Liver (tissue), 9 donors: ENCODE data around the gene KIF18B. TPM values are rescaled to one million over a fixed set of nuclear protein-coding genes. Genes with fewer than 3 reads are reported as not detected.

Source experiments
- DNase-seq: peaks from one replicate; pipeline ENCODE4 v3.0.0-alpha.2; 2017; ENCODE audit warnings: low spot score
- H3K27ac ChIP-seq, 2 donors: one replicate each; pipeline ENCODE4 v1.7.0; 2013; ENCODE audit warnings: inconsistent platforms in 2 of 2, low read length in 2 of 2, control low read depth in 1 of 2, low read depth in 1 of 2, mild to moderate bottlenecking in 1 of 2
- H3K27me3 ChIP-seq, 4 donors: one replicate each; pipeline versions ENCODE4 v1.6.1 to v1.7.0; 2013; ENCODE audit warnings: low read length in 3 of 4, inconsistent platforms in 1 of 4, mild to moderate bottlenecking in 1 of 4, moderate library complexity in 1 of 4; ENCODE audit not compliant: control insufficient read depth in 4 of 4, insufficient read depth in 4 of 4
- H3K36me3 ChIP-seq, 4 donors: one replicate each; pipeline versions ENCODE4 v1.6.1 to v1.7.0; 2013; ENCODE audit warnings: low read length in 3 of 4, mild to moderate bottlenecking in 3 of 4, low read depth in 1 of 4, moderate library complexity in 1 of 4; ENCODE audit not compliant: control insufficient read depth in 4 of 4, insufficient read depth in 3 of 4
- H3K4me1 ChIP-seq, 4 donors: one replicate each; pipeline versions ENCODE4 v1.6.1 to v1.7.0; 2013; ENCODE audit warnings: low read length in 3 of 4, mild to moderate bottlenecking in 3 of 4, moderate library complexity in 1 of 4; ENCODE audit not compliant: control insufficient read depth in 4 of 4, insufficient read depth in 4 of 4
- H3K4me3 ChIP-seq, 3 donors: one replicate each; pipeline versions ENCODE4 v1.6.1 to v1.7.0; 2013; ENCODE audit warnings: low read length in 3 of 3, control low read depth in 1 of 3, low read depth in 1 of 3, mild to moderate bottlenecking in 1 of 3
- H3K9ac ChIP-seq, 2 donors: one replicate each; pipeline ENCODE4 v1.7.0; 2013; ENCODE audit warnings: low read length in 2 of 2, mild to moderate bottlenecking in 2 of 2, moderate library complexity in 2 of 2, control low read depth in 1 of 2, low read depth in 1 of 2
- H3K9me3 ChIP-seq, 4 donors: one replicate each; pipeline versions ENCODE4 v1.6.1 to v1.7.0; 2013; ENCODE audit warnings: low read length in 3 of 4; ENCODE audit not compliant: control insufficient read depth in 4 of 4
- ATF3 ChIP-seq: IDR thresholded peaks from 2 replicates; pipeline ENCODE4 v1.6.1; 2016; ENCODE audit warnings: antibody characterized with exemption
- CTCF ChIP-seq: fragments of 150-350 bp; IDR thresholded peaks from 2 replicates; pipeline ENCODE4 v1.5.1; 2017; ENCODE audit warnings: improper control_type of control experiment, low read depth, low read length; ENCODE audit not compliant: missing input control
- EGR1 ChIP-seq, 2 donors: IDR thresholded peaks; 2 replicates each; pipeline ENCODE4 v1.6.1; 2016 to 2018; ENCODE audit warnings: antibody characterized with exemption in 2 of 2, low read depth in 2 of 2
- FOXA1 ChIP-seq: IDR thresholded peaks from 2 replicates; pipeline ENCODE4 v1.6.1; 2016; ENCODE audit warnings: antibody characterized with exemption
- FOXA2 ChIP-seq: IDR thresholded peaks from 2 replicates; pipeline ENCODE4 v1.6.1; 2016; ENCODE audit warnings: antibody characterized with exemption
- GABPA ChIP-seq, 2 donors: IDR thresholded peaks in 1 of 2; conservative IDR thresholded peaks in 1 of 2; 2 replicates each; pipeline ENCODE4 v1.6.1; 2016; ENCODE audit warnings: antibody characterized with exemption in 2 of 2, mild to moderate bottlenecking in 1 of 2, moderate library complexity in 1 of 2
- HNF4A ChIP-seq, 2 donors: conservative IDR thresholded peaks; 2 replicates each; pipeline ENCODE4 v1.6.1; 2016; ENCODE audit warnings: antibody characterized with exemption in 2 of 2, mild to moderate bottlenecking in 2 of 2
- HNF4G ChIP-seq: IDR thresholded peaks from 2 replicates; pipeline ENCODE4 v1.6.1; 2016; ENCODE audit warnings: antibody characterized with exemption
- JUND ChIP-seq, 2 donors: IDR thresholded peaks; 2 replicates each; pipeline ENCODE4 v1.6.1; 2016; ENCODE audit warnings: antibody characterized with exemption in 2 of 2
- NR2F2 ChIP-seq: IDR thresholded peaks from 2 replicates; pipeline ENCODE4 v1.6.1; 2016; ENCODE audit warnings: antibody characterized with exemption
- RXRA ChIP-seq, 2 donors: IDR thresholded peaks; 2 replicates each; pipeline ENCODE4 v1.6.1; 2017 to 2018; ENCODE audit warnings: antibody characterized with exemption in 2 of 2, mild to moderate bottlenecking in 1 of 2
- SP1 ChIP-seq: IDR thresholded peaks from 2 replicates; pipeline ENCODE4 v1.6.1; 2018; ENCODE audit warnings: antibody characterized with exemption, mild to moderate bottlenecking
- YY1 ChIP-seq: IDR thresholded peaks from 2 replicates; pipeline ENCODE4 v1.6.1; 2016; ENCODE audit warnings: antibody characterized with exemption, mild to moderate bottlenecking
- WGBS: extraction: QIAGEN DNeasy Blood & Tissue Kit; methylation state at CpG from one replicate; pipeline ENCODE4 v1.1.7; 2013; 5-methylcytosine and 5-hydroxymethylcytosine counted together
- polyA plus RNA-seq, 2 donors: library from polyadenylated mRNA; stranded (reverse) in 1 of 2; unstranded in 1 of 2; fragments of 200-250 nt in 1 of 2; fragments of >200 nt in 1 of 2; fragmentation: Nextera tagmentation in 1 of 2; extraction: Ambion mirVana in 1 of 2; gene quantifications; one replicate each; pipeline versions ENCODE4 v1.2.1 to v1.2.3, GENCODE V29; 2013 to 2015
- total RNA-seq, 2 donors: library from RNA; depleted of rRNA; stranded (reverse); fragments of >200 nt; gene quantifications; one replicate each; pipeline ENCODE4 v1.2.3, GENCODE V29; 2014
- TF ChIP-seq, protein P1 (sequence below): IDR thresholded peaks from 2 replicates; pipeline ENCODE4 v1.6.1; 2016; ENCODE audit warnings: antibody characterized with exemption
- TF ChIP-seq, protein P2 (sequence below): IDR thresholded peaks from 2 replicates; pipeline ENCODE4 v1.6.1; 2016; ENCODE audit warnings: antibody characterized with exemption, mild to moderate bottlenecking
- donor health status: healthy.
- donor health status: healthy.
- donor health status: healthy.
- donor health status: healthy.
- donor health status: healthy.

Gene KIF18B
- total and polyA plus RNA-seq, 4 donors = under 0.01 to 11.9 (median 0.48) TPM

- WGBS = 87% methylated on average over 1 of the region's 1 CpG
- H3K4me1 ChIP-seq = no peaks in the 10 kb centered on the region
These were observed 6.8 kb downstream of the KIF18B start for GRCh38 chr17:44940768-44941167.

GRCh38 chr17:44940317-44940716 is 7.3 kb downstream of the KIF18B start:
- 46% methylated on average over 4 of the region's 4 CpGs for WGBS

More at GRCh38 chr17:44940768-44941167, 6.8 kb downstream of the KIF18B start:
- H3K27ac ChIP-seq = no peak overlapping the region
- no peak overlapping the region for H3K4me3 ChIP-seq
- no peaks in the 10 kb centered on the region for H3K9me3 ChIP-seq
- no peaks in the 10 kb centered on the region for H3K27me3 ChIP-seq
- H3K9ac ChIP-seq = no peak overlapping the region
- TF ChIP-seq SP1 (no peak), CTCF (no peak), EGR1 (IDR thresholded peaks at IDR 0.05; ENCODE audit: low read depth in 2 of 2) (no peak), HNF4G (no peak), GABPA (IDR thresholded peaks at IDR 0.05 in 1 of 2, conservative IDR thresholded peaks at IDR 0.05 in 1 of 2) (no peak), YY1 (no peak)
- TF ChIP-seq, protein P1, sequence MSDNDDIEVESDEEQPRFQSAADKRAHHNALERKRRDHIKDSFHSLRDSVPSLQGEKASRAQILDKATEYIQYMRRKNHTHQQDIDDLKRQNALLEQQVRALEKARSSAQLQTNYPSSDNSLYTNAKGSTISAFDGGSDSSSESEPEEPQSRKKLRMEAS = no peak
- TF ChIP-seq, protein P2, sequence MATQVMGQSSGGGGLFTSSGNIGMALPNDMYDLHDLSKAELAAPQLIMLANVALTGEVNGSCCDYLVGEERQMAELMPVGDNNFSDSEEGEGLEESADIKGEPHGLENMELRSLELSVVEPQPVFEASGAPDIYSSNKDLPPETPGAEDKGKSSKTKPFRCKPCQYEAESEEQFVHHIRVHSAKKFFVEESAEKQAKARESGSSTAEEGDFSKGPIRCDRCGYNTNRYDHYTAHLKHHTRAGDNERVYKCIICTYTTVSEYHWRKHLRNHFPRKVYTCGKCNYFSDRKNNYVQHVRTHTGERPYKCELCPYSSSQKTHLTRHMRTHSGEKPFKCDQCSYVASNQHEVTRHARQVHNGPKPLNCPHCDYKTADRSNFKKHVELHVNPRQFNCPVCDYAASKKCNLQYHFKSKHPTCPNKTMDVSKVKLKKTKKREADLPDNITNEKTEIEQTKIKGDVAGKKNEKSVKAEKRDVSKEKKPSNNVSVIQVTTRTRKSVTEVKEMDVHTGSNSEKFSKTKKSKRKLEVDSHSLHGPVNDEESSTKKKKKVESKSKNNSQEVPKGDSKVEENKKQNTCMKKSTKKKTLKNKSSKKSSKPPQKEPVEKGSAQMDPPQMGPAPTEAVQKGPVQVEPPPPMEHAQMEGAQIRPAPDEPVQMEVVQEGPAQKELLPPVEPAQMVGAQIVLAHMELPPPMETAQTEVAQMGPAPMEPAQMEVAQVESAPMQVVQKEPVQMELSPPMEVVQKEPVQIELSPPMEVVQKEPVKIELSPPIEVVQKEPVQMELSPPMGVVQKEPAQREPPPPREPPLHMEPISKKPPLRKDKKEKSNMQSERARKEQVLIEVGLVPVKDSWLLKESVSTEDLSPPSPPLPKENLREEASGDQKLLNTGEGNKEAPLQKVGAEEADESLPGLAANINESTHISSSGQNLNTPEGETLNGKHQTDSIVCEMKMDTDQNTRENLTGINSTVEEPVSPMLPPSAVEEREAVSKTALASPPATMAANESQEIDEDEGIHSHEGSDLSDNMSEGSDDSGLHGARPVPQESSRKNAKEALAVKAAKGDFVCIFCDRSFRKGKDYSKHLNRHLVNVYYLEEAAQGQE = no peak
- no peak for DNase-seq
- H3K36me3 ChIP-seq = no peaks in the 10 kb centered on the region

GRCh38 chr17:44935116-44935515 is 12.5 kb downstream of the KIF18B start:
- H3K36me3 ChIP-seq = no peaks in the 10 kb centered on the region
- TF ChIP-seq HNF4G (no peak), FOXA2 (no peak), ATF3 (no peak), JUND (IDR thresholded peaks at IDR 0.05) (no peak), CTCF (no peak), GABPA (IDR thresholded peaks at IDR 0.05 in 1 of 2, conservative IDR thresholded peaks at IDR 0.05 in 1 of 2) (no peak), NR2F2 (no peak), RXRA (IDR thresholded peaks at IDR 0.05) (no peak), HNF4A (conservative IDR thresholded peaks at IDR 0.05) (no peak), EGR1 (IDR thresholded peaks at IDR 0.05; ENCODE audit: low read depth in 2 of 2) (no peak), FOXA1 (no peak)
- TF ChIP-seq, protein P1 = no peak
- TF ChIP-seq, protein P2 = no peak

More at GRCh38 chr17:44940317-44940716, 7.3 kb downstream of the KIF18B start:
- H3K36me3 ChIP-seq = no peaks in the 10 kb centered on the region
- H3K9me3 ChIP-seq = no peaks in the 10 kb centered on the region
- H3K9ac ChIP-seq = no peak overlapping the region
- H3K4me3 ChIP-seq = no peak overlapping the region
- H3K27me3 ChIP-seq = no peaks in the 10 kb centered on the region
- no peaks in the 10 kb centered on the region for H3K4me1 ChIP-seq
- DNase-seq = no peak
- no peak for TF ChIP-seq FOXA2
- TF ChIP-seq JUND (IDR thresholded peaks at IDR 0.05) = peak in 1 of 2 donors; percentile 20
- H3K27ac ChIP-seq = no peak overlapping the region

More at GRCh38 chr17:44935116-44935515, 12.5 kb downstream of the KIF18B start:
- no peaks in the 10 kb centered on the region for H3K9me3 ChIP-seq
- DNase-seq = no peak
- no peak overlapping the region for H3K27ac ChIP-seq
- H3K27me3 ChIP-seq = no peaks in the 10 kb centered on the region
- WGBS = 94% methylated on average over 9 of the region's 9 CpGs
- no peak overlapping the region for H3K4me3 ChIP-seq
- H3K4me1 ChIP-seq = no peaks in the 10 kb centered on the region
- H3K9ac ChIP-seq = no peak overlapping the region
